ENCODE results near the gene PLEKHG2. TPM values are rescaled to one million over a fixed set of nuclear protein-coding genes. Genes with fewer than 3 reads are reported as not detected.

PLEKHG2 gene
- total and polyA plus RNA-seq, 9 of the 15 experiments (the other 6 are each of a cell fraction or from before 2014, with no cell fraction given), result 0.98 to 45.7 (median 9.8) TPM

GRCh38 chr19:39412100-39412866 lies at the start of gene PLEKHG2 (continued):
- 0 out of 2 replicates have a peak, but pooled peaks have one; percentile 30 for TF ChIP-seq HDAC2 (IDR thresholded peaks at IDR 0.05)
- TF ChIP-seq FOSL1 (tag; conservative IDR thresholded peaks at IDR 0.05), result peak; percentile 79
- TF ChIP-seq ZNF174 (CRISPR knock-in tag; IDR thresholded peaks at IDR 0.05), result no peak
- TF ChIP-seq ZNF282 (CRISPR knock-in tag; IDR thresholded peaks at IDR 0.05), result no peak
- TF ChIP-seq XRCC5 (IDR thresholded peaks at IDR 0.05; ENCODE audit: low read depth, low read length), result peak; percentile 87
- no peak; the same call in 1 of the 2 replicates for TF ChIP-seq STAG1 (CRISPR knock-in tag; IDR thresholded peaks at IDR 0.05; ENCODE audit: borderline replicate concordance)
- peak; percentile 64 for TF ChIP-seq ARID4B (CRISPR knock-in tag; IDR thresholded peaks at IDR 0.05)
- TF ChIP-seq MITF (IDR thresholded peaks at IDR 0.05), result peak; percentile 95
- peak; percentile 70; the same call in 1 of the 2 replicates for TF ChIP-seq ZNF76 (CRISPR knock-in tag; IDR thresholded peaks at IDR 0.05; ENCODE audit: borderline replicate concordance)
- TF ChIP-seq ZNF407 (IDR thresholded peaks at IDR 0.05; ENCODE audit: low read depth), result no peak
- TF ChIP-seq EZH2 (IDR thresholded peaks at IDR 0.05; ENCODE audit: borderline replicate concordance, low read depth, low read length), result no peak
